ENCODE data around the gene PBRM1. TPM values are rescaled to one million over a fixed set of nuclear protein-coding genes. Genes with fewer than 3 reads are reported as not detected.

The PBRM1 gene
- polyA plus RNA-seq, 1 donor (not counting 4 experiments of a cell fraction or from before 2014, with no cell fraction given): 26.0 TPM

DNA sequence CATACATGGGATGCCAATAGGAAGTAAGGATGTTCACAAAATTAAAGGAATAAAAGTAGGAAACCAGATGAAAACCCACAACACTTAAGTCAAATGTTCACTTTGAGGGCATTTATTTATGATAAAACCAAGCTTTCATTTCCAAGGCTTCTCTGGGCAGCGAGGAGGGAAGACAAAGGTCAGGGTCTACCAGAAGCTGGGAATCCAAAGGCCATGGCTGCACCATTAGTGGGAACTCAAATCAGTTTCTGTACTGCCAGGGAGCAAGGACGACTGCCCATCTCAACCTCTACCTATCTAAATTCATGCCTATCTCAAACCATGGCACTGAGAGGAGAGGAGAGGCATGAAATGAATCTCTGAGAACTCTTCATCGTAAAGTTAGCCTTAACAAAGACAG is 22.6 kb downstream of the PBRM1 start:
- Histone ChIP-seq H3K9ac (ENCODE audit: control insufficient read depth, extremely low read depth, insufficient read depth, low read length) (no peak overlapping the region), H3K9me3 (ENCODE audit: control insufficient read depth, low read depth, low read length) (no peaks in the 10 kb centered on the region), H3K4me3 (ENCODE audit: control insufficient read depth in 2 of 3, extremely low read depth in 1 of 3, insufficient read depth in 2 of 3, low read depth in 1 of 3, low read length in 3 of 3) (no peak overlapping the region), H3K27ac (ENCODE audit: control insufficient read depth, insufficient read depth, low read length) (no peak overlapping the region), H3K79me2 (ENCODE audit: control insufficient read depth, insufficient read depth, low read length) (no peaks in the 10 kb centered on the region), H3K9me1 (ENCODE audit: control insufficient read depth, extremely low read depth, insufficient read depth, low read length) (no peaks in the 10 kb centered on the region), H3K36me3 (ENCODE audit: control insufficient read depth in 2 of 2, extremely low read depth in 1 of 2, insufficient read depth in 2 of 2, low read length in 2 of 2) (peaks cover 16 to 21% of the 10 kb centered on the region in 2 experiments), H2AFZ (ENCODE audit: control insufficient read depth, low read length) (no peak overlapping the region), H4K20me1 (ENCODE audit: control insufficient read depth, extremely low read depth, insufficient read depth, low read length) (no peaks in the 10 kb centered on the region), H3K4me2 (ENCODE audit: control insufficient read depth, extremely low read depth, insufficient read depth, low read depth, low read length) (no peak overlapping the region), H3K27me3 (ENCODE audit: control insufficient read depth, extremely low read depth, insufficient read depth, low read length) (no peaks in the 10 kb centered on the region), H3K4me1 (ENCODE audit: control insufficient read depth, extremely low read depth, insufficient read depth, low read length) (no peaks in the 10 kb centered on the region)
- FAIRE-seq (no peak), DNase-seq (ENCODE audit: low read depth, low spot score) (no peak)
- dilution Hi-C loops (cut with MboI; ENCODE audit: extremely low pct_ligation_motif_present, low sequenced_read_pairs): no loop called here
- TF ChIP-seq EZH2 (IDR thresholded peaks at IDR 0.05; ENCODE audit: low read length): no peak
- TF ChIP-seq, protein P1, sequence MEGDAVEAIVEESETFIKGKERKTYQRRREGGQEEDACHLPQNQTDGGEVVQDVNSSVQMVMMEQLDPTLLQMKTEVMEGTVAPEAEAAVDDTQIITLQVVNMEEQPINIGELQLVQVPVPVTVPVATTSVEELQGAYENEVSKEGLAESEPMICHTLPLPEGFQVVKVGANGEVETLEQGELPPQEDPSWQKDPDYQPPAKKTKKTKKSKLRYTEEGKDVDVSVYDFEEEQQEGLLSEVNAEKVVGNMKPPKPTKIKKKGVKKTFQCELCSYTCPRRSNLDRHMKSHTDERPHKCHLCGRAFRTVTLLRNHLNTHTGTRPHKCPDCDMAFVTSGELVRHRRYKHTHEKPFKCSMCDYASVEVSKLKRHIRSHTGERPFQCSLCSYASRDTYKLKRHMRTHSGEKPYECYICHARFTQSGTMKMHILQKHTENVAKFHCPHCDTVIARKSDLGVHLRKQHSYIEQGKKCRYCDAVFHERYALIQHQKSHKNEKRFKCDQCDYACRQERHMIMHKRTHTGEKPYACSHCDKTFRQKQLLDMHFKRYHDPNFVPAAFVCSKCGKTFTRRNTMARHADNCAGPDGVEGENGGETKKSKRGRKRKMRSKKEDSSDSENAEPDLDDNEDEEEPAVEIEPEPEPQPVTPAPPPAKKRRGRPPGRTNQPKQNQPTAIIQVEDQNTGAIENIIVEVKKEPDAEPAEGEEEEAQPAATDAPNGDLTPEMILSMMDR (optimal IDR thresholded peaks at IDR 0.05 in 1 of 3, IDR thresholded peaks at IDR 0.05 in 1 of 3, conservative IDR thresholded peaks at IDR 0.05 in 1 of 3; ENCODE audit: extremely low read depth in 1 of 3, insufficient read depth in 2 of 3, low read length in 3 of 3): no peak

DNA sequence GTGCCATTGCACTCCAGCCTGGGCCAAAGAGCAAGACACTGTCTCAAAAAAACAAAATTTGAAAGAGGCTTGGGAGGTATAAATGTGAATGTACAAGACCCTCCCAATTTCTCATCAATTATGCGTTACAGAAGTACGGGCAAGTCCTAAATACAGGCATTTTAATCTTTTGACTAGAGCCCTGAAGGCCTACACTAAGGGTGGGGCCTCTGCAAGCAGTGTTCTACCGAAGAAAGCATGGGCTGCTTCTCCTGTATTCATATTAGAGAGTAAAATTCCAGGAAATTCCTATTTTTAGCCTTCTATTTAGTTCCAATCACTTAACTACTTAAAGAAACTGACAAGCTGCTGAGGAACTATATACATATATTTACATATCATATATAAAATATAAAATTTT is 25.7 kb downstream of the PBRM1 start:
- dilution Hi-C loops (cut with MboI; ENCODE audit: extremely low pct_ligation_motif_present, low sequenced_read_pairs): no loop called here
- FAIRE-seq (no peak), DNase-seq (ENCODE audit: low read depth, low spot score) (no peak)

More for the DNA sequence above, 25.7 kb downstream of the PBRM1 start:
- H3K9me1 ChIP-seq (ENCODE audit: control insufficient read depth, extremely low read depth, insufficient read depth, low read length): no peaks in the 10 kb centered on the region
- H4K20me1 ChIP-seq (ENCODE audit: control insufficient read depth, extremely low read depth, insufficient read depth, low read length): no peaks in the 10 kb centered on the region
- no peak overlapping the region for H3K4me2 ChIP-seq (ENCODE audit: control insufficient read depth, extremely low read depth, insufficient read depth, low read depth, low read length)
- TF ChIP-seq EZH2 (IDR thresholded peaks at IDR 0.05; ENCODE audit: low read length): no peak
- TF ChIP-seq, protein P1 (optimal IDR thresholded peaks at IDR 0.05 in 1 of 3, IDR thresholded peaks at IDR 0.05 in 1 of 3, conservative IDR thresholded peaks at IDR 0.05 in 1 of 3; ENCODE audit: extremely low read depth in 1 of 3, insufficient read depth in 2 of 3, low read length in 3 of 3): no peak
- no peak overlapping the region for H3K4me3 ChIP-seq (ENCODE audit: control insufficient read depth in 2 of 3, extremely low read depth in 1 of 3, insufficient read depth in 2 of 3, low read depth in 1 of 3, low read length in 3 of 3)
- H3K79me2 ChIP-seq (ENCODE audit: control insufficient read depth, insufficient read depth, low read length): no peaks in the 10 kb centered on the region
- H3K4me1 ChIP-seq (ENCODE audit: control insufficient read depth, extremely low read depth, insufficient read depth, low read length): no peaks in the 10 kb centered on the region
- no peaks in the 10 kb centered on the region for H3K9me3 ChIP-seq (ENCODE audit: control insufficient read depth, low read depth, low read length)
- no peaks in the 10 kb centered on the region for H3K27me3 ChIP-seq (ENCODE audit: control insufficient read depth, extremely low read depth, insufficient read depth, low read length)
- H3K27ac ChIP-seq (ENCODE audit: control insufficient read depth, insufficient read depth, low read length): no peak overlapping the region
- no peak overlapping the region for H2AFZ ChIP-seq (ENCODE audit: control insufficient read depth, low read length)
- H3K36me3 ChIP-seq (ENCODE audit: control insufficient read depth in 2 of 2, extremely low read depth in 1 of 2, insufficient read depth in 2 of 2, low read length in 2 of 2): peaks cover 14 to 19% of the 10 kb centered on the region in 2 experiments
- H3K9ac ChIP-seq (ENCODE audit: control insufficient read depth, extremely low read depth, insufficient read depth, low read length): no peak overlapping the region

Data from keratinocyte (primary cell).